ENCODE data around the gene THTPA. TPM values are rescaled to one million over a fixed set of nuclear protein-coding genes. Genes with fewer than 3 reads are reported as not detected.
"Not testable (repeated sequence)": the region's sequence is repeated elsewhere in the genome, so short reads cannot be mapped to it uniquely, and the experiment has no call there.

THTPA gene
- total RNA-seq, 2 experiments from 2014 or later: 11.6 to 11.8 TPM

DNA sequence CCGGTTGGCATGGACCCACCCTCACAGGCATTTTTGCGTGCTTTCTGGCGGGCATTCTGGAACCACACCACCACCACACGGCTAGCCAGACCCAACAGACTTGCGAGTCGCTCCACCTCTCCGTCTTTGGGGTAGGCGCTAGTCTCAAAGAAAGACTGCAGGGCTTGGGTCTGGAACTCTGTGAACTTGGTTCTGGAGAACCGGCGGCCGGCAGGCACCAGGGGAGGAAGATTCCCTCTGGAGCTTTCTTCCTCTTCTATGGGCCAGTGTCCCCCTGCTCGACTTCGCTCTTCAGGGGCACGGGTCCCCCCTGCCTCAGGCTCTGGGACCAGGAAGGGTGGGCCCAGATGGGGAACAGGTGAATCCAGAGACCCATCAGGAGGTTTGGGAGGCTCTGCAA, 31.1 kb upstream of the THTPA start:
- Mint-ChIP-seq H3K9me3 (no peaks in the 10 kb centered on the region), H3K36me3 (ENCODE audit: low read depth) (no peaks in the 10 kb centered on the region), H3K27me3 (no peaks in the 10 kb centered on the region), H3K4me1 (no peaks in the 10 kb centered on the region), H3K4me3 (no peak overlapping the region), H3K27ac (no peak overlapping the region)
- ChIA-PET CTCF (no interaction called here), POLR2A (no interaction called here)
- no peak for DNase-seq

DNA sequence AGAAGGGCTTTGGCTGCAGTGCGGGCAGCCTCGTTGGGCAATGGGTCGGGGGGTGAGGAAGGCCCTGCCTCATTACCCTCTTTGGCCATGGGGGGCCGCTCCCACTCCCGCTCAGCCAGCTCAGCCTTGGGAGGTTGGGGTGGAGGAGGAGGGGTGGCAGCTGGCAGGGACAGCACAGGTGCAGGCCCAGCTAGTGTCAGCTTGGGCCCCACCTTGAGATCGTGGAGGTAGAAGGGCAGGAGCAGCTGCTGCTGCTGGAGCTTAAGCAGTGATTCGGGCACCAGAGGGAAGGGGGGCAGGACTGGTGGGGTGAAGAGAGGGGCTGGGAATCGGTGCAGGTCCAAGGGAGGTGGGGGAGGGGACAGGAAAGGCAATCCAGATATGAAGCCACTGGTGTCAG, 30.5 kb upstream of the THTPA start:
- Mint-ChIP-seq H3K4me1 (no peaks in the 10 kb centered on the region), H3K4me3 (no peak overlapping the region), H3K9me3 (no peaks in the 10 kb centered on the region), H3K27ac (no peak overlapping the region), H3K27me3 (no peaks in the 10 kb centered on the region), H3K36me3 (ENCODE audit: low read depth) (no peaks in the 10 kb centered on the region)
- POLR2A ChIA-PET: no interaction called here
- CTCF ChIA-PET: no interaction called here
- DNase-seq: no peak

DNA sequence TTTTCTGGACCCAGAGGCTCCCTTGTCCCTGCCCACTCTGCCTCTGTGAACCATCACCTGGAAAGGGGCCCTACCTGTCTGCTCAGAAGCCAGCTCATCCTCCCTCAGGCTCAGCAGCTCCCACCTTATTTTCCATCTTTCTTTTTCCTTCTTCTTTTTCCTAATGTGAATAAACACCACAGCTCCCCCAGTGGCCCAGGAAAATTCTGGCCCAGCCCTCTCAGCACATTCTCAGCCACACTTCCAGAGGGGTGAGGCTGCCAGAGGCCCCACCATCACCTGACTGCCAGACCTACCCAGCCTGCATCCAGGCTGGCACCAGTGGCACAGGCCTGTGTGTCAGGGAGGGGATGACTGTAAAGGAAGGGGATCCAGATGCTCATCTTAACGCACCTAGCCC, 27.5 kb upstream of the THTPA start:
- Mint-ChIP-seq H3K9me3 (no peaks in the 10 kb centered on the region), H3K4me1 (no peaks in the 10 kb centered on the region), H3K27me3 (no peaks in the 10 kb centered on the region), H3K4me3 (no peak overlapping the region), H3K36me3 (ENCODE audit: low read depth) (no peaks in the 10 kb centered on the region), H3K27ac (no peak overlapping the region)
- ChIA-PET CTCF (interaction anchor here (1.1 kb wide), 1 partner anchor 13 kb away, joined by 3 read pairs; no protein-coding TSS in a partner anchor), POLR2A (no interaction called here)
- DNase-seq: no peak

DNA sequence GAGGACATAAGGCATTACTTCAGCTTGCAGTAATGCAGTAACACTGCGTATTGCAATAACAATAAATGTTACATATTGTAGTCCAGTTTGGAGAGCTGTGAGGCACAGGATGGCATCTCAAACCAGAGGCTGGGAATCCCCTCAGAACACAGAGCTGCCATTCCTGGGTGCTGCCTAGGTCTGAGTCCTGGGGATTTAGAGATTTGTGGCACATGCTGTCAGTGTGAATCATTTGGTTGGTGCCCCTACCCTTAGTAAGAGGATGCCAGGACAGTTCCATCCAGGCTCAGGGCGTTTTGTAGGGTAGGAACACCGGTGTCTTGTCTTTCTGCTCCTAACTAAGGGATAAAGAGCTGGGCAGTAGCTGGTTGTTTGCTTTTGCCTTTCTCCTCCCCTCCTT, 27.1 kb upstream of the THTPA start:
- Mint-ChIP-seq H3K27ac (no peak overlapping the region), H3K9me3 (no peaks in the 10 kb centered on the region), H3K27me3 (no peaks in the 10 kb centered on the region), H3K36me3 (ENCODE audit: low read depth) (no peaks in the 10 kb centered on the region), H3K4me3 (no peak overlapping the region), H3K4me1 (no peaks in the 10 kb centered on the region)
- CTCF ChIA-PET: interaction anchor here (1.1 kb wide), 1 partner anchor 13 kb away, joined by 3 read pairs; no protein-coding TSS in a partner anchor
- no peak for DNase-seq
- POLR2A ChIA-PET: no interaction called here

DNA sequence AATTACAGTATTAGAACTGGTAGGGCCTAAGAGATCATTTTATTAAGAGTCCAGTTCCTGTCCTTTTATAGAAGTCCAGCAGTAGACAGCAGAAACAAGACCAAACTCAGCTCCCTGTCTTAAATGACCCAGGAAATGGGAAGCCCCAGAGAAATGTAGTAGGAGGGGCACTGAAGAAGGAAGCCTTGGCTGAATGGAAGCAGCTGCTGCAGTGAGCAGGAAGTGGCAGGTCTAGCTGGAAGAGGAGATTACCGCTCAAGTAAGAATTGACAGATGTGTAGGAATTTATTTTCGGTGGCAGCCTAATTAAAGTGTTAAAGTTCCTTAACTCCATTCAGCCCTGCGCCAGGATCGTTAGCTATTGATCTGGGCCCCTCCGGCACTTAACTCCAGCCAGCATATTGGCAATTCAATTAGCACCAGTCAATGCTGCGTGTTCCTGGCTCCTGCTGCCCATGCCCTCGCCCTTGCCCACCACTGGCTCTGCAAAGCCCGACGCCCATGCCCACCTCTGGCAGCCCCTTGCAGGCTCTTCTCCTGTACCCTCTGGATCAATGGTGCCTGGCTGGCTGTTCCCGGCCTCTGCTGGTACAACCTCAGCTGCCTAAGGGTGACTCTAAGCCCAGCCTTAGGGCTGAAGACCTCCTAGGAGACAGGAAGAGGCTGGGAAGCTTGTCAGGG, 25.6 kb upstream of the THTPA start:
- DNase-seq: no peak
- Mint-ChIP-seq H3K9me3 (no peaks in the 10 kb centered on the region), H3K27me3 (no peaks in the 10 kb centered on the region), H3K27ac (no peak overlapping the region), H3K4me1 (no peaks in the 10 kb centered on the region), H3K36me3 (ENCODE audit: low read depth) (no peaks in the 10 kb centered on the region), H3K4me3 (no peak overlapping the region)
- ChIA-PET POLR2A (no interaction called here), CTCF (interaction anchor here (0.6 to 1.5 kb wide), 2 partner anchors 10 to 183 kb away, joined by 3 to 4 read pairs; no protein-coding TSS in a partner anchor)

DNA sequence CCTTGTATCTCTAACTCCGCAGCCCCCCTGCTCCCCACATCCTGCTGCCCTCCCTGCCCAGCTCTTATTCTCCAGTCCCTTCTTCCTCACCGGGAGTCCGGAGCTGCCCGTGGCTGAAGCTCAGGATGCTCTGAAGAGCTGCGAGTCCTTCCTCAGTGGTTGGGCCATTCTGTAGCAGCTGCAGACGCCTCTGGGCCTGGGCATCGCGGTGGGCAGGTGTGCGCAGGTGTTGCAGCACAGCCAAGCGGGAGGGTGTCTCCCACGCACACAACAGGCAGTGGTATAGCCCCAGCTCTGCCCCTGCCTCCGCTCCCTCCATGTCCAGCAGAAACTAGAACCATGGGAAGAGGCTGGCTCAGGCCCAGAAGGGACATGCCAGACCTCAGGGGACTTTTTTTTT, 24.7 kb upstream of the THTPA start:
- ChIA-PET CTCF (no interaction called here), POLR2A (no interaction called here)
- no peaks in the 10 kb centered on the region for H3K27me3 Mint-ChIP-seq
- no peaks in the 10 kb centered on the region for H3K9me3 Mint-ChIP-seq
- H3K4me3 Mint-ChIP-seq: no peak overlapping the region
- no peak for DNase-seq
- H3K4me1 Mint-ChIP-seq: no peaks in the 10 kb centered on the region
- H3K27ac Mint-ChIP-seq: no peak overlapping the region
- H3K36me3 Mint-ChIP-seq (ENCODE audit: low read depth): no peaks in the 10 kb centered on the region

DNA sequence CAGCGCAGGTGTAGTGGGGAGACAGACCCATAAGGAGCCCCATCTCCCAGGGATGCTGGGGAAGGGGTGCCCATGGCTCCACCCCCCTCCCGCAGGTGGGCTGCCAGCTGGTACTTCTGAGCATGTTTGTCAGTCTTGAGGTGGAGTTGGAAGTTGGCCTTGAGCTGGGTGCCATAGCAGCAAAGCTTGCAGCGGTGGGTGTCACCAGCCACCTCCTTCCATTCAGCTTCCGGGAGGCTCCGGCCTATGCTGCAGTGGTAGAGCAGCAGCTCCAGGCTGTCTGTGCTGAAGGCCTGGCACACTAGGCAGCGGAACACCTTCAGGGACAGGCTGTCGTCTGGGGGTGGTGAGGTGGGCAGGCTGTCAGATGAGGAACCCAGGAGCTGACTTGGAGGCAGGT, 23.4 kb upstream of the THTPA start:
- Mint-ChIP-seq H3K27me3 (no peaks in the 10 kb centered on the region), H3K4me3 (no peak overlapping the region), H3K27ac (no peak overlapping the region), H3K4me1 (no peaks in the 10 kb centered on the region), H3K36me3 (ENCODE audit: low read depth) (no peaks in the 10 kb centered on the region), H3K9me3 (no peaks in the 10 kb centered on the region)
- POLR2A ChIA-PET: interaction anchor here (1.3 kb wide), 1 partner anchor 23 kb away, joined by 3 read pairs; the partner anchor contains the start of gene THTPA
- CTCF ChIA-PET: interaction anchor here (0.6 kb wide), 1 partner anchor 1961 kb away, joined by 3 read pairs; no protein-coding TSS in a partner anchor
- DNase-seq: no peak

DNA sequence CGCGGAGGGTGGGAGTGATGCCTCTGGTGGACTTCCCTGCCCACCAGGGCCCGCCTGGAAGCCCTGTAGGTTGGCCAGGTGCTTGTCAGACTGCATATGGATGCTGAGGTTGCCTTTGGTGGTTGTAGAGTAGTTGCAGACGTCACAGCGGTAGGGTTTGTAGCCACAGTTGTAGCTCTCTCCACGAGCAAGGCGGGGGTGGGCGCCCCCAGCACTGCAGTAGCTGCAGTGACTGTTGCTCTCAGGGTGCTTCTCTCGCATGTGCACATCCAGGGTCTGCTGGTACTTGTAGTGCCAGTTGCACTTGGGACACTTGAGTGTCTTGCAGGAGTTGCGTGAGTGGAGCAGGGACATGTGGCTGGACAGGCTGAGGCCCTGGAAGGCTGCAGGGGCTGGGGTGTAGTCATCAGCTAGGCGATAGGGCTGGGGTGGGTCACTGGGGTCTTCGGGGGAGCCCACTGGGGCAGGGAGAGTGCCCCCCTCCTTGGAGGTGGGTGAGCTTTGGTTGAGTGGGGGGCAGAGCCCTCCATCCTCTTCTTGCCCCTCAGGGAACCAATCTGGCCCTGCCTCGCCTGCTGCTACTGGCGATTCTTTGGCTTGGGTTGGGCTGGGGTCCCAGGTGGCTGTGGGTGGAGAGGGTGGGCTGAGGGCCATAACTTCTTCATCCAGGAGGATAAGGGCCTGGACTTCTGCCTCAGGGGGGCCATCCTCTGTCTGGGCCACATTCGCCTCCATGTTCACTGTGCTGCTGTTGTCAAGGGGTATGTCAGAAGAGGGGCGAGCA, 22.2 kb upstream of the THTPA start:
- POLR2A ChIA-PET: no interaction called here
- no peaks in the 10 kb centered on the region for H3K9me3 Mint-ChIP-seq
- no peak for DNase-seq
- H3K27me3 Mint-ChIP-seq: no peaks in the 10 kb centered on the region
- H3K36me3 Mint-ChIP-seq (ENCODE audit: low read depth): no peaks in the 10 kb centered on the region
- CTCF ChIA-PET: no interaction called here
- H3K27ac Mint-ChIP-seq: no peak overlapping the region
- no peak overlapping the region for H3K4me3 Mint-ChIP-seq
- no peaks in the 10 kb centered on the region for H3K4me1 Mint-ChIP-seq

DNA sequence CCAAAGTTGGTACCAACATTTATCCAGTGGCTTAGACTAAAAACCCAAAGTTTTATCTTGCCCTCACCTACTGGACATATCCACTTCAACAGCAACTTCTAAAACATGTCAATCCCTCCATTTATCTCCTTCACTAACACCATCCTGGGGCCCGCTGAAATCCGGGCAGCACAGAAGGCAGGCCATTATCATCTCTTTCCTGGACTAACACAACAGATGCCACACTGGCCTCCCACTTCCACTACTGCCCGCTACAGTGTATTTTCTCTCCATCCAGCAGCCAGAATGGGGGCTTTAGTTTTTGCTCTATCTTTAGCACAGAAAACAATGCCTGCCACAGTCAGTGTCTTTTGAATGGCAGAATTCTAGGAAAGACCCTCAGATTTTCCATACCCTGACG, 20.1 kb upstream of the THTPA start:
- no peak overlapping the region for H3K4me3 Mint-ChIP-seq
- DNase-seq: no peak
- CTCF ChIA-PET: interaction anchor here (0.5 to 0.9 kb wide), 3 partner anchors 29 to 57 kb away, joined by 3 to 4 read pairs (median 4); no protein-coding TSS in a partner anchor

GRCh38 chr14:23536494-23536893, 19.6 kb upstream of the THTPA start:
- POLR2A ChIA-PET: no interaction called here
- H3K27ac Mint-ChIP-seq: no peak overlapping the region
- DNase-seq: no peak
- peaks cover 1% of the 10 kb centered on the region for H3K4me1 Mint-ChIP-seq
- H3K36me3 Mint-ChIP-seq (ENCODE audit: low read depth): no peaks in the 10 kb centered on the region
- CTCF ChIA-PET: interaction anchor here (0.5 to 1.4 kb wide), 5 partner anchors 15 to 58 kb away, joined by 3 to 4 read pairs (median 4); partner anchors contain the start of gene ZFHX2
- H3K27me3 Mint-ChIP-seq: no peaks in the 10 kb centered on the region
- H3K9me3 Mint-ChIP-seq: no peaks in the 10 kb centered on the region
- no peak overlapping the region for H3K4me3 Mint-ChIP-seq

More for the DNA sequence above, 20.1 kb upstream of the THTPA start:
- no peak overlapping the region for H3K27ac Mint-ChIP-seq
- no peaks in the 10 kb centered on the region for H3K36me3 Mint-ChIP-seq (ENCODE audit: low read depth)
- H3K27me3 Mint-ChIP-seq: no peaks in the 10 kb centered on the region
- no peaks in the 10 kb centered on the region for H3K9me3 Mint-ChIP-seq
- POLR2A ChIA-PET: no interaction called here
- peaks cover 1% of the 10 kb centered on the region for H3K4me1 Mint-ChIP-seq

DNA sequence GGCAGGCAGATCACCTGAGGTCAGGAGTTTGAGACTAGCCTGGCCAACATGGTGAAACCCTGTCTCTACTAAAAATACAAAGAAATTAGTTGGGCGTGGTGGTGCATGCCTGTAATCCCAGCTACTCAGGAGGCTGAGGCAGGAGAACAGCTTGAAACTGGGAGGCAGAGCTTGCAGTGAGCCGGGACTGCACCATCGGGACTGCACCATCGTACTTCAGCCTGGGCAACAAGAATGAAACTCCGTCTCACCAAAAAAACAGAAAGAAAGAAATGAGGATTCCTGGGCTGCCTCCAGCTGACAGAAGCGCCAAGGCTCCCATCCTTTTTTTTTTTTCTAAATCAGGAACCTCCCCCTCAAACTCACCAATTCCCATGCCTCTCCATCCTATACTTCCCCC, 19.2 kb upstream of the THTPA start:
- DNase-seq; H3K36me3 Mint-ChIP-seq (ENCODE audit: low read depth); POLR2A ChIA-PET; H3K9me3 Mint-ChIP-seq; H3K4me1 Mint-ChIP-seq; H3K27me3 Mint-ChIP-seq; H3K4me3 Mint-ChIP-seq; H3K27ac Mint-ChIP-seq: not testable (repeated sequence)
- CTCF ChIA-PET: interaction anchor here (0.9 to 1.7 kb wide), 4 partner anchors 15 to 59 kb away, joined by 3 to 8 read pairs (median 4); partner anchors contain the start of gene ZFHX2

GRCh38 chr14:23537351-23538049, 18.6 kb upstream of the THTPA start:
- CTCF ChIA-PET: interaction anchor here (0.6 to 1.7 kb wide), 4 partner anchors 14 to 59 kb away, joined by 3 to 8 read pairs (median 4); partner anchors contain the start of gene ZFHX2
- peaks cover 1% of the 10 kb centered on the region for H3K4me1 Mint-ChIP-seq
- H3K4me3 Mint-ChIP-seq: no peak overlapping the region
- no peak overlapping the region for H3K27ac Mint-ChIP-seq
- no peaks in the 10 kb centered on the region for H3K36me3 Mint-ChIP-seq (ENCODE audit: low read depth)
- no peaks in the 10 kb centered on the region for H3K27me3 Mint-ChIP-seq
- no peak for DNase-seq
- POLR2A ChIA-PET: no interaction called here
- H3K9me3 Mint-ChIP-seq: no peaks in the 10 kb centered on the region
